HEK293T (cell line): ENCODE results near the gene LCN9.

ENCODE experiments used
- CTCF ChIA-PET: fragments of 350-600 bp; formaldehyde crosslinking; extraction: SDS; loops from one replicate; lab custom pipeline; 2021; ENCODE audit warnings: antibody characterized with exemption, inconsistent platforms; lab: Yijun Ruan, JAX
- POLR2A ChIA-PET: fragments of 350-600 bp; formaldehyde crosslinking; extraction: SDS; loops from one replicate; lab custom pipeline; 2020; ENCODE audit warnings: antibody characterized with exemption, inconsistent platforms; lab: Yijun Ruan, JAX
- DNase-seq: peaks from one replicate; pipeline ENCODE4 v3.0.0; 2012; ENCODE audit warnings: mixed read lengths; ENCODE audit errors: extremely low spot score
- ARNT ChIP-seq: fragments of 450-650 bp; IDR thresholded peaks from 2 replicates; pipeline ENCODE4 v1.6.1; 2017; ENCODE audit warnings: mild to moderate bottlenecking
- BHLHE40 ChIP-seq: fragments of 450-650 bp; IDR thresholded peaks from 2 replicates; pipeline ENCODE4 v1.6.1; 2016; ENCODE audit warnings: mild to moderate bottlenecking, moderate library complexity, borderline replicate concordance
- CTBP1 ChIP-seq: fragments of 450-650 bp; IDR thresholded peaks from 2 replicates; pipeline ENCODE4 v1.6.1; 2016; ENCODE audit warnings: borderline replicate concordance
- ELF4 ChIP-seq: fragments of 450-650 bp; IDR thresholded peaks from 2 replicates; pipeline ENCODE4 v1.6.1; 2017; ENCODE audit warnings: antibody characterized with exemption
- FOXA1 ChIP-seq: fragments of 450-650 bp; IDR thresholded peaks from 2 replicates; pipeline ENCODE4 v1.6.1; 2016; ENCODE audit warnings: mild to moderate bottlenecking
- FOXK2 ChIP-seq: fragments of 450-650 bp; IDR thresholded peaks from 2 replicates; pipeline ENCODE4 v1.6.1; 2016; ENCODE audit warnings: mild to moderate bottlenecking
- FOXM1 ChIP-seq: fragments of 450-650 bp; IDR thresholded peaks from 2 replicates; pipeline ENCODE4 v1.6.1; 2017; ENCODE audit warnings: mild to moderate bottlenecking, borderline replicate concordance
- HDGF ChIP-seq: fragments of 450-650 bp; IDR thresholded peaks from 2 replicates; pipeline ENCODE4 v1.6.1; 2017; ENCODE audit warnings: antibody characterized with exemption, borderline replicate concordance
- L3MBTL2 ChIP-seq: fragments of 450-650 bp; conservative IDR thresholded peaks from 2 replicates; pipeline ENCODE4 v1.6.1; 2016; ENCODE audit warnings: mild to moderate bottlenecking
- LEF1 ChIP-seq: fragments of 450-650 bp; IDR thresholded peaks from 2 replicates; pipeline ENCODE4 v1.6.1; 2017; ENCODE audit warnings: mild to moderate bottlenecking, borderline replicate concordance
- NFRKB ChIP-seq: fragments of 450-650 bp; IDR thresholded peaks from 2 replicates; pipeline ENCODE4 v1.6.1; 2016; ENCODE audit warnings: mild to moderate bottlenecking, moderate library complexity
- SP1 ChIP-seq: fragments of 450-650 bp; IDR thresholded peaks from 2 replicates; pipeline ENCODE4 v1.6.1; 2017
- SUZ12 ChIP-seq: fragments of 450-650 bp; IDR thresholded peaks from 2 replicates; pipeline ENCODE4 v1.6.1; 2016; ENCODE audit warnings: mild to moderate bottlenecking
- TARDBP ChIP-seq: fragments of 450-650 bp; IDR thresholded peaks from 2 replicates; pipeline ENCODE4 v1.6.1; 2016
- ZNF384 ChIP-seq: fragments of 450-650 bp; IDR thresholded peaks from 2 replicates; pipeline ENCODE4 v1.6.1; 2016
- TF ChIP-seq, protein P1 (sequence below): fragments of 450-650 bp; IDR thresholded peaks from 2 replicates; pipeline ENCODE4 v1.6.1; 2016

Gene LCN9

DNA sequence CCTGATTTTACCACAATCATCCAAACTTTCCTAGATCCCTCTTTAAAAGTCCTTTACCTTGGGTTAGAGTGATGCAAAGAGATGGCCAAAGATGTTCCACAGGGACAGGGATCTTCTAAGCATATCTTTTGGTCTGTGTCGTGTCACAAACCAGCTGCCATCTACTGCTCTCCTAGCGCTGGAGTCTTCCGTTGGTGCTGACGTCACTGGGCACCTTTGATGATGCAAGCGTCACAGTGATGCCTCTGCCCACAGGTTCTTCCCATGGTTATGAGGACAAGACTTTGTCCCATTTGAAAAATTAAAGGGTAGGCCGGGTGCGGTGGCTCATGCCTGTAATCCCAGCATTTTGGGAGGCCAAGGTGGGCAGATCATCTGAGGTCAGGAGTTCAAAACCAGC, 22.1 kb upstream of the LCN9 start:
- ChIA-PET CTCF (no interaction called here), POLR2A (no interaction called here)
- TF ChIP-seq FOXA1 (no peak), BHLHE40 (no peak), SUZ12 (no peak), LEF1 (no peak), HDGF (no peak), FOXK2 (no peak), FOXM1 (no peak), L3MBTL2 (no peak), NFRKB (no peak), TARDBP (no peak), SP1 (no peak), ARNT (no peak), CTBP1 (no peak)
- TF ChIP-seq, protein P1, sequence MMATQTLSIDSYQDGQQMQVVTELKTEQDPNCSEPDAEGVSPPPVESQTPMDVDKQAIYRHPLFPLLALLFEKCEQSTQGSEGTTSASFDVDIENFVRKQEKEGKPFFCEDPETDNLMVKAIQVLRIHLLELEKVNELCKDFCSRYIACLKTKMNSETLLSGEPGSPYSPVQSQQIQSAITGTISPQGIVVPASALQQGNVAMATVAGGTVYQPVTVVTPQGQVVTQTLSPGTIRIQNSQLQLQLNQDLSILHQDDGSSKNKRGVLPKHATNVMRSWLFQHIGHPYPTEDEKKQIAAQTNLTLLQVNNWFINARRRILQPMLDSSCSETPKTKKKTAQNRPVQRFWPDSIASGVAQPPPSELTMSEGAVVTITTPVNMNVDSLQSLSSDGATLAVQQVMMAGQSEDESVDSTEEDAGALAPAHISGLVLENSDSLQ = no peak
- DNase-seq = no peak

DNA sequence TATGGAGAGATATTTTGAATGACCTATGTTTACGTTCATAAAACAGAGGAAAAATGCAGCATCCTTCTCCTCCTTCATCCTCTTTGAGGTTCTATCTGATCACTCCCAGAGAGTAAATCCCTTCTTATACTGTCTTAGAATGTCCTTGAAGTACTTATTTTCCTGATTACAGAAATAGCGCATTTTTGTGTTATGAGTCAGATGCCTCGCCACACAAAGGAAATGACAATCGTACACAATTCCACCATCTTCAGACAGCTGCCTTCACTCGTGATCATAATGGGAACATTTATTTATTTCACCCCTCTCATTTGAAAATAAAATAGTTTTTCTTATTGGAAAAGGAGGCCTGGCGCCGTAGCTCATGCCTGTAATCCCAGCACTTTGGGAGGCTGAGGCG, 21.4 kb upstream of the LCN9 start:
- ChIA-PET CTCF (no interaction called here), POLR2A (no interaction called here)
- no peak for TF ChIP-seq LEF1
- no peak for TF ChIP-seq ZNF384
- no peak for TF ChIP-seq TARDBP
- TF ChIP-seq L3MBTL2 = no peak
- no peak for TF ChIP-seq ARNT
- no peak for DNase-seq

DNA sequence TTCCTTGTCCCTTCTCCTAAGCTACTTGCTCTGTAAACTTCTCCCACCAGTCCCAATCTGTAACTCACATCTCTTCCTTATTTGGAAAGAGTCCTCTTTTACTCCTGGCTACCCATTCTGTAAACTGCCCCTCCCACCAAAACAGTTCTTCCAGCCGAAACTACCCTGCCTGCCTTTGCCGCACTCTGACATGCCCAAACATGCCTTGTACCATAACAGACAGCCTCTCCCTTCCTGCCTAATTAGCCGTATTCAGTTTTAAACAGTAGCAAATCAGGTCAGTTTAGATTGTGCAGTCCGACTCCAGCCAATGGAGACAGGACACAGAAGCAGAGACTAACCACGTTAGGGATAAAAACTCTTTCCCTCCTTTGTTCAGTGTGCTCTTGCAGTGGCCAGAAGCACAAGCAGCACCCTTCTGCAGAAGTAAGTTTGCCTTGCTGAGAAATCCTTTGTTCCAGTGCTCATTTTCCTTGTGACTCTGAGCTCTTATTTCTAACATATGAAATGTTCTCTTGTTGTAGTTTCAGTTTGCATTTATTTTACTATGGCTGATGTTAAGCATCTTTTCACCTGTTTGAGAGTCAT, 18.4 kb upstream of the LCN9 start:
- POLR2A ChIA-PET = no interaction called here
- CTCF ChIA-PET = no interaction called here
- TF ChIP-seq FOXA1 = no peak
- TF ChIP-seq SUZ12 = no peak
- TF ChIP-seq ZNF384 = no peak
- no peak for TF ChIP-seq L3MBTL2
- no peak for TF ChIP-seq ELF4
- TF ChIP-seq HDGF = no peak
- TF ChIP-seq CTBP1 = no peak
- TF ChIP-seq NFRKB = no peak
- TF ChIP-seq BHLHE40 = no peak
- TF ChIP-seq FOXK2 = no peak
- TF ChIP-seq LEF1 = no peak
- TF ChIP-seq, protein P1 = no peak
- no peak for TF ChIP-seq FOXM1
- TF ChIP-seq ARNT = no peak
- no peak for TF ChIP-seq TARDBP
- TF ChIP-seq SP1 = no peak

DNA sequence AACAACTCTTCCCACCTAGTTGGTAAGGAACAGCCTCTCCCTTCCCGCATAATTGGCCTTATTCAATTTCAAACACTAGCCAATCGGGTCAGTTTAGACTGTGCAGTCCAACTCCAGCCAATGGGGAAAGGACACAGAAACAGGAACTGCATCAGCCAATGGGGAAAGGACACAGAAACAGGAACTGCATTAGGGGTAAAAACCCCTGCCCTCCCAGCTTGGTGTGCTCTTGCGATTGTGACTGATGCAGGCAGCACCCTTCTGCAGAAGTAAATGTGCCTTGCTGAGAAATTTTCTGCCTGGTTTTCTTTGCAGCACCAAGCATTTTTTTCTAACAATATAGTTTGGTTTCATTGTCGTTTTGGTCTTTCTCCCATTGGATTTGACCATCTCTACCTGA, 15.2 kb upstream of the LCN9 start:
- POLR2A ChIA-PET = no interaction called here
- no peak for TF ChIP-seq TARDBP
- no peak for TF ChIP-seq ELF4
- TF ChIP-seq FOXA1 = no peak
- TF ChIP-seq CTBP1 = no peak
- TF ChIP-seq FOXM1 = no peak
- no peak for TF ChIP-seq FOXK2
- no peak for TF ChIP-seq SUZ12
- TF ChIP-seq ZNF384 = no peak
- no peak for TF ChIP-seq ARNT
- CTCF ChIA-PET = no interaction called here
- no peak for DNase-seq

More for the DNA sequence above, 18.4 kb upstream of the LCN9 start:
- DNase-seq = no peak

DNA sequence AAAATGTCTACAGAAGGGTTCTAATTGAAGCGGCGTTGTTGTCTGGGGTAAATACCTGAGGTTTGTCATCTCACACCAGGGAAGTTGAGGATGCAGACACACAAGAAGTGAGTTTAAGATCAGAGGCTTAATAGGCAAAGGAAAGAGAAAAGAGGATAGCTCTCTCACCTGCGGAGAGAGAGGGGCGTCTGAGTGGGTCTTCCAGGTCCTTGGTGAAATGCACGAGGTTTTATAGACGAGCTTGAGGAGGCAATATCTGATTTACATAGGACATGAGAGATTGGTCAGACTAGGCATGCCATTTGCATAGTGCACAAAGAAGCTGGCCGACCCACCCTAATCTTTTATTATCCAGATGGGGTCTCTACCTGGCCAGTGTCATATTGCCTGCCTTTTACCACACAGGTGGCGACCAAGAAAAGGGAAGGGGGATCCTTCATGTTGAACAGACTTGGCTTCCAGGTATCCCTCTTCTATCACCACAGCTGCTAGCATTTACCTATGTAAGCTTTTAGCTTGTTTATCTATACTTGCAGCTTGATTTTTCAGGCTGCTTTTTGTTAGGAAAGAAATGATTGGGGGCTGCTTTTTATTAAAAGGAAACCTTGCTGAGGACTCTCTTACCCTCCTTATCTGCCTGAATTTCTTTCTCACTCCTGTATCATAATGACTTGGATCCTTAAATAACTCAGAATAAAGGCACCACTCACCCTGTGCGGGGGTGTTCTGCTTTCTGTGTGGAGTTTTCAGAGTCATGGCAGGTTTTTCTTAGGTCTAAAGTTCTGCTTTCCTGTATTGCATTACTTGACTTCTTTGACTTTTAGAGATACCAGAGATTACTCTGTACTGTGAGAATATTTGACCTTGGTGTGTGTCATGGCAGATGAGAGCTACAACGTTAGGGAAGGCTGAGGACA, 14.4 kb upstream of the LCN9 start:
- POLR2A ChIA-PET = no interaction called here
- DNase-seq = no peak
- CTCF ChIA-PET = no interaction called here
- TF ChIP-seq, protein P1 = no peak

DNA sequence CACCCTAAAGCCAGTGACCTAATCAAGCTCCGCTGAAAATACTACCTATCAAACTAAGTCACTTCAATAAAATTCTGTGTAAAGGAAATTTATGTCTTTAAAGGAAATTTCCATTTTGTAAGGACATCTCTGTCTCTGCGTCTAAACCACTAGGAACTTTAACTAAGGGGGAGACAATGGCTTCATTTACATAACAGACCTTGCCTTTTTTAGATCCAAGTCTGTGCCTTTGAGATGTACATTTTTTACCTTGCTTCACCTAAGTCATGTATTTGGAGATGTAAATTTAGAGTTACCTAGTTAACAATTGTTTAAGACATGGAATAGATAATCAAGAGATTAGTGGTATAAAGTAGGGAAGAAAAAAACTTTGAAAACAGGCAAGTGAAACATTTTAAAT, 13.6 kb upstream of the LCN9 start:
- DNase-seq = no peak
- TF ChIP-seq ELF4 (no peak), TARDBP (no peak), ZNF384 (no peak), FOXM1 (no peak), FOXA1 (no peak)
- CTCF ChIA-PET = no interaction called here
- POLR2A ChIA-PET = no interaction called here
